ENCODE data around the gene ASB2.
A peak's percentile ranks its signal among the peaks of the same experiment; 100 is the strongest.

The ASB2 gene

GRCh38 chr14:93977790-93978581 lies 1.6 kb upstream of the ASB2 start:
- no peak overlapping the region for H2AFZ ChIP-seq (ENCODE audit: low read depth, low read length)
- no peak for TF ChIP-seq EZH2 (IDR thresholded peaks at IDR 0.05; ENCODE audit: borderline replicate concordance, low read depth, low read length, severe bottlenecking)
- no peak for TF ChIP-seq CTCF (IDR thresholded peaks at IDR 0.05; ENCODE audit: borderline replicate concordance, extremely low read depth, low read length, poor library complexity, severe bottlenecking)
- no peak overlapping the region for H3K4me3 ChIP-seq (ENCODE audit: low read depth in 1 of 2, low read length in 2 of 2)
- no peak overlapping the region for H3K27ac ChIP-seq (ENCODE audit: low read length)
- H3K9ac ChIP-seq (ENCODE audit: low read depth, low read length): no peak overlapping the region
- peak; percentile 93 for ATAC-seq (ENCODE audit: insufficient read depth, low read depth)
- H3K4me1 ChIP-seq (ENCODE audit: insufficient read depth, low read length): peaks cover 4% of the 10 kb centered on the region; the same call in 1 of the 2 replicates
- no peaks in the 10 kb centered on the region for H3K36me3 ChIP-seq (ENCODE audit: insufficient read depth, low read length)
- peak; percentile 68 for DNase-seq
- peaks cover 14% of the 10 kb centered on the region for H3K9me3 ChIP-seq (ENCODE audit: insufficient read depth, low read length, severe bottlenecking)
- no peaks in the 10 kb centered on the region for H3K79me2 ChIP-seq (ENCODE audit: insufficient read depth, low read length)
- no peaks in the 10 kb centered on the region for H4K20me1 ChIP-seq (ENCODE audit: insufficient read depth, low read length)
- H3K4me2 ChIP-seq (ENCODE audit: insufficient read depth, low read length): no peak overlapping the region
- peaks cover 14% of the 10 kb centered on the region for H3K27me3 ChIP-seq (ENCODE audit: insufficient read depth, low read length, poor library complexity)

GRCh38 chr14:93977171-93977570 lies 801 bp upstream of the ASB2 start:
- Histone ChIP-seq H3K79me2 (ENCODE audit: insufficient read depth, low read length) (no peaks in the 10 kb centered on the region), H4K20me1 (ENCODE audit: insufficient read depth, low read length) (no peaks in the 10 kb centered on the region), H3K36me3 (ENCODE audit: insufficient read depth, low read length) (no peaks in the 10 kb centered on the region), H3K9me3 (ENCODE audit: insufficient read depth, low read length, severe bottlenecking) (peaks cover 14% of the 10 kb centered on the region), H3K27me3 (ENCODE audit: insufficient read depth, low read length, poor library complexity) (peaks cover 14% of the 10 kb centered on the region), H3K27ac (ENCODE audit: low read length) (no peak overlapping the region), H3K4me2 (ENCODE audit: insufficient read depth, low read length) (no peak overlapping the region), H3K9ac (ENCODE audit: low read depth, low read length) (no peak overlapping the region), H2AFZ (ENCODE audit: low read depth, low read length) (no peak overlapping the region), H3K4me1 (ENCODE audit: insufficient read depth, low read length) (peaks cover 4% of the 10 kb centered on the region; the same call in 1 of the 2 replicates), H3K4me3 (ENCODE audit: low read depth in 1 of 2, low read length in 2 of 2) (no peak overlapping the region)
- ATAC-seq (ENCODE audit: insufficient read depth, low read depth): no peak
- TF ChIP-seq CTCF (IDR thresholded peaks at IDR 0.05; ENCODE audit: borderline replicate concordance, extremely low read depth, low read length, poor library complexity, severe bottlenecking) (no peak), EZH2 (IDR thresholded peaks at IDR 0.05; ENCODE audit: borderline replicate concordance, low read depth, low read length, severe bottlenecking) (no peak)
- no peak for DNase-seq

GRCh38 chr14:93975791-93976476 lies 436 bp downstream of the ASB2 start:
- Histone ChIP-seq H3K79me2 (ENCODE audit: insufficient read depth, low read length) (no peaks in the 10 kb centered on the region), H3K4me2 (ENCODE audit: insufficient read depth, low read length) (no peak overlapping the region), H3K9me3 (ENCODE audit: insufficient read depth, low read length, severe bottlenecking) (peaks cover 14% of the 10 kb centered on the region), H3K36me3 (ENCODE audit: insufficient read depth, low read length) (no peaks in the 10 kb centered on the region), H2AFZ (ENCODE audit: low read depth, low read length) (no peak overlapping the region), H3K27me3 (ENCODE audit: insufficient read depth, low read length, poor library complexity) (peaks cover 18% of the 10 kb centered on the region), H3K4me3 (ENCODE audit: low read depth in 1 of 2, low read length in 2 of 2) (no peak overlapping the region), H3K4me1 (ENCODE audit: insufficient read depth, low read length) (peaks cover 4% of the 10 kb centered on the region; the same call in 1 of the 2 replicates), H4K20me1 (ENCODE audit: insufficient read depth, low read length) (no peaks in the 10 kb centered on the region), H3K9ac (ENCODE audit: low read depth, low read length) (no peak overlapping the region), H3K27ac (ENCODE audit: low read length) (no peak overlapping the region)
- no peak for ATAC-seq (ENCODE audit: insufficient read depth, low read depth)
- TF ChIP-seq CTCF (IDR thresholded peaks at IDR 0.05; ENCODE audit: borderline replicate concordance, extremely low read depth, low read length, poor library complexity, severe bottlenecking): no peak
- no peak for TF ChIP-seq EZH2 (IDR thresholded peaks at IDR 0.05; ENCODE audit: borderline replicate concordance, low read depth, low read length, severe bottlenecking)
- no peak for DNase-seq

Measured in DND-41 (cell line).